WTC11 (cell line): ENCODE results near the gene ZNF503. TPM values are rescaled to one million over a fixed set of nuclear protein-coding genes. Genes with fewer than 3 reads are reported as not detected.

Experiments used
- ATAC-seq: fragments of 200-7000 bp; cut with Tn5 transposase; 2 replicates; pipeline ENCODE4 v1.10.0; 2021; ENCODE audit warnings: mild to moderate bottlenecking, moderate library complexity
- CTCF ChIA-PET: fragments of 300-600 bp; sonication (Branson Sonifier 250); formaldehyde crosslinking; loops from one replicate; lab custom pipeline; 2021; ENCODE audit warnings: antibody characterized with exemption; lab: Charles Lee
- POLR2A ChIA-PET: fragments of 350-600 bp; sonication (Branson Sonifier 250); formaldehyde crosslinking; loops from one replicate; lab custom pipeline; 2021; ENCODE audit warnings: antibody characterized with exemption; lab: Charles Lee
- DNase-seq: peaks from one replicate; pipeline ENCODE4 v3.0.0; 2021; ENCODE audit warnings: low spot score
- H3K27ac Mint-ChIP-seq: 2 replicates; pipeline ENCODE4 v1.8.0; 2021; ENCODE audit warnings: mixed read lengths
- H3K27me3 Mint-ChIP-seq: 2 replicates; pipeline ENCODE4 v1.8.0; 2021; ENCODE audit warnings: low read depth, mild to moderate bottlenecking, moderate library complexity, mixed read lengths
- H3K36me3 Mint-ChIP-seq: 2 replicates; pipeline ENCODE4 v1.8.0; 2021; ENCODE audit warnings: mixed read lengths
- H3K4me1 Mint-ChIP-seq: 2 replicates; pipeline ENCODE4 v1.8.0; 2022; ENCODE audit warnings: mixed read lengths
- H3K4me3 Mint-ChIP-seq: 2 replicates; pipeline ENCODE4 v1.8.0; 2021; ENCODE audit warnings: mild to moderate bottlenecking, moderate library complexity, mixed read lengths
- H3K9me3 Mint-ChIP-seq: 2 replicates; pipeline ENCODE4 v1.8.0; 2021; ENCODE audit warnings: mixed read lengths
- CTCF ChIP-seq: fragments of 200-600 bp; IDR thresholded peaks from 2 replicates; pipeline ENCODE4 v1.8.0; 2022; ENCODE audit warnings: antibody characterized with exemption
- ELF4 ChIP-seq: sonication (generic); formaldehyde crosslinking; IDR thresholded peaks from 2 replicates; pipeline ENCODE4 v1.8.1; 2022; ENCODE audit warnings: low read depth, mild to moderate bottlenecking, moderate library complexity, missing genetic modification reagents
- ERG ChIP-seq: fragments of 250-450 bp; sonication (Bioruptor Pico); IDR thresholded peaks from 2 replicates; pipeline ENCODE4 v1.8.0; 2021; ENCODE audit warnings: mild to moderate bottlenecking
- ETV6 ChIP-seq: sonication (generic); formaldehyde crosslinking; IDR thresholded peaks from 2 replicates; pipeline ENCODE4 v1.8.1; 2022; ENCODE audit warnings: mild to moderate bottlenecking, missing genetic modification reagents
- FOXJ3 ChIP-seq: sonication (generic); formaldehyde crosslinking; IDR thresholded peaks from 2 replicates; pipeline ENCODE4 v1.9.0; 2021; ENCODE audit warnings: missing genetic modification reagents, mild to moderate bottlenecking, borderline replicate concordance
- FOXK1 ChIP-seq: sonication (generic); formaldehyde crosslinking; IDR thresholded peaks from 2 replicates; pipeline ENCODE4 v1.8.0; 2022; ENCODE audit warnings: mild to moderate bottlenecking, moderate library complexity, missing genetic modification reagents
- GRHL2 ChIP-seq: fragments of 250-450 bp; sonication (Bioruptor Pico); IDR thresholded peaks from 2 replicates; pipeline ENCODE4 v1.8.0; 2022; ENCODE audit warnings: mild to moderate bottlenecking, moderate library complexity; ENCODE audit not compliant: insufficient replicate concordance, severe bottlenecking
- IRF1 ChIP-seq: sonication (generic); formaldehyde crosslinking; IDR thresholded peaks from 2 replicates; pipeline ENCODE4 v1.8.0; 2023; ENCODE audit warnings: missing genetic modification reagents
- JAZF1 ChIP-seq: fragments of 250-450 bp; sonication (Bioruptor Pico); IDR thresholded peaks from 2 replicates; pipeline ENCODE4 v1.9.0; 2021; ENCODE audit warnings: moderate library complexity, mild to moderate bottlenecking, inconsistent platforms
- ZNF219 ChIP-seq: sonication (generic); formaldehyde crosslinking; IDR thresholded peaks from 2 replicates; pipeline ENCODE4 v1.8.0; 2023; ENCODE audit warnings: missing genetic modification reagents, mild to moderate bottlenecking, borderline replicate concordance
- ZNF263 ChIP-seq: sonication (generic); formaldehyde crosslinking; IDR thresholded peaks from 2 replicates; pipeline ENCODE4 v1.8.1; 2022; ENCODE audit warnings: low read depth, mild to moderate bottlenecking, moderate library complexity, missing genetic modification reagents
- ZNF425 ChIP-seq: fragments of 250-450 bp; sonication (Bioruptor Pico); conservative IDR thresholded peaks from 2 replicates; pipeline ENCODE4 v1.9.0; 2021; ENCODE audit warnings: mild to moderate bottlenecking
- ZNF512 ChIP-seq: sonication (generic); formaldehyde crosslinking; IDR thresholded peaks from 2 replicates; pipeline ENCODE4 v1.8.1; 2022; ENCODE audit warnings: missing genetic modification reagents, borderline replicate concordance
- ZSCAN18 ChIP-seq: fragments of 250-450 bp; sonication (Bioruptor Pico); IDR thresholded peaks from 2 replicates; pipeline ENCODE4 v2.1.2; 2022; ENCODE audit warnings: mild to moderate bottlenecking, moderate library complexity
- total RNA-seq: library from RNA; stranded (reverse); gene quantifications from 3 replicates; pipeline ENCODE4 v1.2.3, GENCODE V29; 2021

ZNF503 gene
- total RNA-seq, 1 experiment from 2014 or later: 0.39 TPM

GRCh38 chr10:75357500-75357899, 44.1 kb downstream of the ZNF503 start (continued):
- no peak for TF ChIP-seq ERG (CRISPR knock-in tag)
- no peak for TF ChIP-seq ZSCAN18 (CRISPR knock-in tag)
- TF ChIP-seq ZNF512: no peak
- TF ChIP-seq ZNF263 (CRISPR knock-in tag): no peak
- no peak for TF ChIP-seq ELF4 (CRISPR knock-in tag)
- TF ChIP-seq JAZF1 (CRISPR knock-in tag): no peak
- TF ChIP-seq FOXJ3 (CRISPR knock-in tag): no peak

GRCh38 chr10:75356484-75356883, 45.1 kb downstream of the ZNF503 start:
- Mint-ChIP-seq H3K9me3 (no peaks in the 10 kb centered on the region; the same call in 1 of the 2 replicates), H3K27ac (no peak overlapping the region), H3K4me3 (no peak overlapping the region), H3K4me1 (no peaks in the 10 kb centered on the region), H3K36me3 (no peaks in the 10 kb centered on the region), H3K27me3 (peaks cover 3% of the 10 kb centered on the region; the same call in 1 of the 2 replicates)
- ATAC-seq: peak; percentile 71
- TF ChIP-seq ZNF425 (CRISPR knock-in tag) (no peak), FOXK1 (CRISPR knock-in tag) (no peak), ZNF219 (CRISPR knock-in tag) (no peak), GRHL2 (CRISPR knock-in tag) (no peak), ZNF512 (no peak), ETV6 (CRISPR knock-in tag) (no peak), IRF1 (CRISPR knock-in tag) (no peak), CTCF (0 out of 2 replicates have a peak, but pooled peaks have one; percentile 19)
- ChIA-PET POLR2A (interaction anchor here (1.1 kb wide), 1 partner anchor 10 kb away, joined by 3 read pairs; no protein-coding TSS in a partner anchor), CTCF (interaction anchor here (0.6 to 1.8 kb wide), 8 partner anchors 14 to 600 kb away, joined by 3 to 8 read pairs (median 3); partner anchors contain the start of gene ZNF503)
- DNase-seq: peak; percentile 21
